K562 (cell line): ENCODE measurements around the gene COA6. TPM values are rescaled to one million over a fixed set of nuclear protein-coding genes. Genes with fewer than 3 reads are reported as not detected.

Experiments
- ATAC-seq: fragments of 200-7000 bp; cut with Tn5 transposase; 3 replicates; pipeline ENCODE4 v1.9.1; 2020; ENCODE audit warnings: moderate library complexity
- BruUV-seq: library from RNA; stranded (reverse); fragments of 400-500 nt; replicated peaks from 2 replicates; lab custom pipeline; 2021; lab: Mats Ljungman, UMichigan
- CTCF ChIA-PET: fragments of 300-600 bp; formaldehyde crosslinking; extraction: SDS; loops from one replicate; lab custom pipeline; 2021; ENCODE audit warnings: low intra/inter-chr PET ratio; lab: Yijun Ruan, JAX
- POLR2A ChIA-PET: fragments of 300-600, 350-650 bp; sonication (Branson Sonifier 250); formaldehyde crosslinking; extraction: SDS; loops from one replicate; lab custom pipeline; 2021; ENCODE audit warnings: antibody characterized with exemption, inconsistent platforms; lab: Yijun Ruan, JAX
- DNase-seq, 4 experiments: peaks; one replicate each; pipeline versions ENCODE4 v3.0.0 to v3.0.0-alpha.2; 2011 to 2018; ENCODE audit warnings: low spot score in 3 of 4, mixed read lengths in 3 of 4; ENCODE audit errors: extremely low read depth in 1 of 4
- FAIRE-seq: peaks from 2 replicates; lab custom pipeline; 2011; peaks lifted over from hg19 to GRCh38; lab: Jason Lieb, UNC
- H2AFZ ChIP-seq: 2 replicates; pipeline ENCODE4 v1.6.0; 2011; ENCODE audit warnings: low read depth, low read length, control low read depth, inconsistent platforms
- H3K27ac ChIP-seq: fragments of 200-600 bp; 3 replicates; pipeline ENCODE4 v1.8.0; 2011; ENCODE audit warnings: low read depth, mild to moderate bottlenecking, control low read depth, inconsistent platforms, low read length, moderate library complexity, mixed read lengths; ENCODE audit errors: extremely low read depth
- H3K27me3 ChIP-seq, 2 experiments: fragments of 300-600 bp in 1 of 2; 2 replicates in 1 of 2; 3 replicates in 1 of 2; pipeline versions ENCODE4 v1.6.0 to v1.8.0; 2011; ENCODE audit warnings: inconsistent platforms in 2 of 2, low read length in 2 of 2, mild to moderate bottlenecking in 1 of 2, mixed read lengths in 1 of 2, moderate library complexity in 1 of 2; ENCODE audit not compliant: control insufficient read depth in 2 of 2, insufficient read depth in 2 of 2
- H3K36me3 ChIP-seq: fragments of 300-600 bp; 3 replicates; pipeline ENCODE4 v1.8.0; 2011; ENCODE audit warnings: mild to moderate bottlenecking, low read length, inconsistent platforms; ENCODE audit not compliant: control insufficient read depth, insufficient read depth
- H3K4me1 ChIP-seq, 2 experiments: fragments of 200-600 bp in 1 of 2; replicated peaks in 1 of 2; 2 replicates in 1 of 2; 3 replicates in 1 of 2; pipeline versions ENCODE4 v1.5.1 to v1.8.0; 2011; ENCODE audit warnings: inconsistent platforms in 2 of 2, low read length in 2 of 2, mild to moderate bottlenecking in 1 of 2, mixed read lengths in 1 of 2, moderate library complexity in 1 of 2; ENCODE audit not compliant: control insufficient read depth in 2 of 2, insufficient read depth in 2 of 2
- H3K4me2 ChIP-seq: 2 replicates; pipeline ENCODE4 v1.6.1; 2011; ENCODE audit warnings: low read length, control low read depth, inconsistent platforms, mixed read lengths; ENCODE audit not compliant: insufficient read depth
- H3K4me3 ChIP-seq: fragments of 200-600 bp; sonication (generic), shearing (Covaris generic); 2 replicates; pipeline ENCODE4 v1.5.1; 2016; ENCODE audit warnings: control low read depth, inconsistent platforms
- H3K79me2 ChIP-seq: fragments of 200-600 bp; 3 replicates; pipeline ENCODE4 v1.8.0; 2011; ENCODE audit warnings: low read length, inconsistent platforms; ENCODE audit not compliant: control insufficient read depth, insufficient read depth
- H3K9ac ChIP-seq, 2 experiments: 2 replicates each; pipeline versions ENCODE4 v1.6.0 to v1.6.1; 2011; ENCODE audit warnings: low read depth in 2 of 2, low read length in 2 of 2, control low read depth in 1 of 2, inconsistent platforms in 1 of 2, mild to moderate bottlenecking in 1 of 2, mixed read lengths in 1 of 2; ENCODE audit not compliant: insufficient read depth in 1 of 2
- H3K9me1 ChIP-seq: one replicate; pipeline ENCODE4 v1.6.0; 2011; ENCODE audit warnings: inconsistent platforms, mild to moderate bottlenecking, low read length, moderate library complexity; ENCODE audit not compliant: control insufficient read depth, insufficient read depth
- H3K9me3 ChIP-seq: replicated peaks from 2 replicates; pipeline ENCODE4 v1.5.1; 2011; ENCODE audit warnings: low read depth, low read length, inconsistent platforms; ENCODE audit not compliant: control insufficient read depth, insufficient read depth
- H4K20me1 ChIP-seq: replicated peaks from 2 replicates; pipeline ENCODE4 v1.6.1; 2011; ENCODE audit warnings: low read length, inconsistent platforms, mixed read lengths; ENCODE audit not compliant: control insufficient read depth, insufficient read depth
- DDX20 ChIP-seq: fragments of 450-650 bp; IDR thresholded peaks from 2 replicates; pipeline ENCODE4 v1.6.1; 2016; ENCODE audit warnings: missing genetic modification characterization, low read depth, mild to moderate bottlenecking, missing compliant biosample characterization, moderate library complexity
- ERF ChIP-seq: fragments of 450-650 bp; formaldehyde crosslinking; IDR thresholded peaks from 2 replicates; pipeline ENCODE4 v1.4.0; 2020; ENCODE audit warnings: mild to moderate bottlenecking, mixed read lengths
- PCBP2 ChIP-seq: fragments of 200-400 bp; formaldehyde crosslinking; IDR thresholded peaks from 2 replicates; pipeline ENCODE4 v1.6.1; 2018; ENCODE audit warnings: low read length, low read depth, mild to moderate bottlenecking, moderate library complexity; ENCODE audit not compliant: poor library complexity, severe bottlenecking
- TCF3 ChIP-seq: sonication (generic); formaldehyde crosslinking; IDR thresholded peaks from 2 replicates; pipeline ENCODE4 v1.4.0; 2020; ENCODE audit warnings: mild to moderate bottlenecking, missing genetic modification reagents
- TEAD1 ChIP-seq, 2 experiments: fragments of 450-650 bp in 1 of 2; sonication (generic) in 1 of 2; formaldehyde crosslinking; IDR thresholded peaks; 2 replicates each; pipeline versions ENCODE4 v1.4.0 to v1.8.0; 2020 to 2022; ENCODE audit warnings: mild to moderate bottlenecking in 2 of 2, missing genetic modification reagents in 1 of 2
- ZC3H4 ChIP-seq: sonication (generic); formaldehyde crosslinking; IDR thresholded peaks from 2 replicates; pipeline ENCODE4 v1.9.0; 2021; ENCODE audit warnings: missing genetic modification reagents, borderline replicate concordance
- ZNF121 ChIP-seq: sonication (generic); formaldehyde crosslinking; conservative IDR thresholded peaks from 2 replicates; pipeline ENCODE4 v1.8.0; 2022; ENCODE audit warnings: missing genetic modification reagents
- ZNF143 ChIP-seq: sonication (generic); formaldehyde crosslinking; IDR thresholded peaks from 2 replicates; pipeline ENCODE4 v1.9.0; 2022; ENCODE audit warnings: mild to moderate bottlenecking, missing genetic modification reagents
- ZNF263 ChIP-seq: sonication (generic); formaldehyde crosslinking; IDR thresholded peaks from 2 replicates; pipeline ENCODE4 v1.8.0; 2022; ENCODE audit warnings: mild to moderate bottlenecking, missing genetic modification reagents, borderline replicate concordance
- WGBS: fragments of 100-300 bp; shearing (Covaris generic); methylation state at CpG from one replicate; pipeline ENCODE4 v1.1.6; 2016; ENCODE audit warnings: low coverage, mixed read lengths; ENCODE audit not compliant: insufficient coverage; ENCODE audit errors: missing lambda C conversion rate; 5-methylcytosine and 5-hydroxymethylcytosine counted together
- in situ Hi-C: fragments of 300-500 bp; cut with MboI; formaldehyde crosslinking; loops from 4 replicates; pipeline ENCODE4 v1.15.0; 2018; ENCODE audit warnings: inconsistent platforms, mixed read lengths
- intact Hi-C: fragments of 100-400 bp; cut with micrococcal nuclease; formaldehyde crosslinking; loops from 2 replicates; pipeline ENCODE4 v1.14.2; 2022
- polyA plus RNA-seq, 8 experiments: library from polyadenylated mRNA; depleted of rRNA in 4 of 8; stranded (reverse) in 5 of 8; unstranded in 3 of 8; fragments of >200 nt; fragmentation: Nextera tagmentation in 2 of 8; fragmentation: Illumina TruSeq in 1 of 8; extraction: Ambion mirVana in 2 of 8; extraction: Trizol in 1 of 8; gene quantifications; 2 replicates each; pipeline versions ENCODE4 v1.2.1 to v1.2.3, GENCODE V29; 2011 to 2014; ENCODE audit warnings: inconsistent platforms in 1 of 8, missing spikeins in 1 of 8
- total RNA-seq, 7 experiments: library from RNA; depleted of rRNA in 6 of 7; stranded (reverse); fragments of >200 nt in 6 of 7; fragmentation: Illumina TruSeq in 2 of 7; extraction: Trizol in 2 of 7; gene quantifications; 2 replicates each; pipeline versions ENCODE4 v1.2.1 to v1.2.3, GENCODE V29; 2011 to 2021; ENCODE audit warnings: low replicate concordance in 1 of 7
- TF ChIP-seq, protein P1 (sequence below): fragments of 200-800 bp; sonication (Bioruptor generic); IDR thresholded peaks from 2 replicates; pipeline ENCODE4 v1.6.1; 2017; ENCODE audit warnings: missing genetic modification characterization, missing compliant biosample characterization
- TF ChIP-seq, protein P2 (sequence below): sonication (generic); formaldehyde crosslinking; IDR thresholded peaks from 2 replicates; pipeline ENCODE4 v1.8.1; 2022; ENCODE audit warnings: missing genetic modification reagents
- TF ChIP-seq, protein P3 (sequence below): fragments of 250-450 bp; sonication (Bioruptor Pico); IDR thresholded peaks from 2 replicates; pipeline ENCODE4 v1.5.0; 2021; ENCODE audit warnings: mild to moderate bottlenecking, borderline replicate concordance

Gene COA6
- total and polyA plus RNA-seq, 9 of the 15 experiments (the other 6 are each of a cell fraction or from before 2014, with no cell fraction given) = 77.7 to 187 (median 134) TPM

DNA sequence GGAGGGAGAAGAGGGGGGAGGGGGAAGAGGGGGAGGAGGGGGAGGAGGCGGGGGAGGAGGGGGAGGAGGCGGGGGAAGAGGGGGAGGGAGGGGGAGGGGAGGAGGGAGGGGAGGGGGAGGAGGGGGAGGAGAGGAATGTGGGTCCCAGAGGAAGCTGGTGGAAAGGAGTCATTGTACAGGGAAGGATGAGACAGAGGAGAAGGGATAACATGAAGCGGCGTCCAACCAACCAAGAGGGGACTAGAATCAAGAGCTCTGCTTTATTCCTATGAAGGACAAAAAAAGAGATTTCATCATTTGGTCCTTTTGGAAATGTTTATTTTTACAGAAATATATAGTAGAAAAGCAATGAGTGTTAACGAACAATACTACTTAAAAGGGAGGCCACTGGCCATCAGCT, 24.5 kb downstream of the COA6 start:
- H4K20me1 ChIP-seq = no peaks in the 10 kb centered on the region
- intact Hi-C loops (no loop called here), in situ Hi-C loops (no loop called here)
- H3K9me1 ChIP-seq = no peaks in the 10 kb centered on the region
- FAIRE-seq (no peak), DNase-seq (no peak), ATAC-seq (no peak)
- no TSS peak for BruUV-seq
- H3K9ac ChIP-seq = no peak overlapping the region
- H3K9me3 ChIP-seq = no peaks in the 10 kb centered on the region
- no peak overlapping the region for H3K27ac ChIP-seq
- no peaks in the 10 kb centered on the region for H3K79me2 ChIP-seq
- no peak overlapping the region for H3K4me2 ChIP-seq
- H3K4me1 ChIP-seq = no peaks in the 10 kb centered on the region; a peak in 1 of 5 replicates
- H3K27me3 ChIP-seq = no peaks in the 10 kb centered on the region
- no peak overlapping the region for H3K4me3 ChIP-seq
- TF ChIP-seq PCBP2 (peak; percentile 33), ZC3H4 (CRISPR knock-in tag) (no peak), TEAD1 (CRISPR knock-in tag; IDR thresholded peaks at IDR 0.05) (no peak), ERF (CRISPR knock-in tag) (no peak), ZNF143 (no peak), TCF3 (CRISPR knock-in tag) (no peak), ZNF263 (peak; percentile 63; the same call in 1 of the 2 replicates), DDX20 (tag) (no peak), ZNF121 (CRISPR knock-in tag) (no peak)
- TF ChIP-seq, protein P1, sequence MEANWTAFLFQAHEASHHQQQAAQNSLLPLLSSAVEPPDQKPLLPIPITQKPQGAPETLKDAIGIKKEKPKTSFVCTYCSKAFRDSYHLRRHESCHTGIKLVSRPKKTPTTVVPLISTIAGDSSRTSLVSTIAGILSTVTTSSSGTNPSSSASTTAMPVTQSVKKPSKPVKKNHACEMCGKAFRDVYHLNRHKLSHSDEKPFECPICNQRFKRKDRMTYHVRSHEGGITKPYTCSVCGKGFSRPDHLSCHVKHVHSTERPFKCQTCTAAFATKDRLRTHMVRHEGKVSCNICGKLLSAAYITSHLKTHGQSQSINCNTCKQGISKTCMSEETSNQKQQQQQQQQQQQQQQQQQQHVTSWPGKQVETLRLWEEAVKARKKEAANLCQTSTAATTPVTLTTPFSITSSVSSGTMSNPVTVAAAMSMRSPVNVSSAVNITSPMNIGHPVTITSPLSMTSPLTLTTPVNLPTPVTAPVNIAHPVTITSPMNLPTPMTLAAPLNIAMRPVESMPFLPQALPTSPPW (CRISPR knock-in tag) = peak; percentile 26; the same call in 1 of the 2 replicates
- TF ChIP-seq, protein P2, sequence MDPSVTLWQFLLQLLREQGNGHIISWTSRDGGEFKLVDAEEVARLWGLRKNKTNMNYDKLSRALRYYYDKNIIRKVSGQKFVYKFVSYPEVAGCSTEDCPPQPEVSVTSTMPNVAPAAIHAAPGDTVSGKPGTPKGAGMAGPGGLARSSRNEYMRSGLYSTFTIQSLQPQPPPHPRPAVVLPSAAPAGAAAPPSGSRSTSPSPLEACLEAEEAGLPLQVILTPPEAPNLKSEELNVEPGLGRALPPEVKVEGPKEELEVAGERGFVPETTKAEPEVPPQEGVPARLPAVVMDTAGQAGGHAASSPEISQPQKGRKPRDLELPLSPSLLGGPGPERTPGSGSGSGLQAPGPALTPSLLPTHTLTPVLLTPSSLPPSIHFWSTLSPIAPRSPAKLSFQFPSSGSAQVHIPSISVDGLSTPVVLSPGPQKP (CRISPR knock-in tag) = no peak
- TF ChIP-seq, protein P3, sequence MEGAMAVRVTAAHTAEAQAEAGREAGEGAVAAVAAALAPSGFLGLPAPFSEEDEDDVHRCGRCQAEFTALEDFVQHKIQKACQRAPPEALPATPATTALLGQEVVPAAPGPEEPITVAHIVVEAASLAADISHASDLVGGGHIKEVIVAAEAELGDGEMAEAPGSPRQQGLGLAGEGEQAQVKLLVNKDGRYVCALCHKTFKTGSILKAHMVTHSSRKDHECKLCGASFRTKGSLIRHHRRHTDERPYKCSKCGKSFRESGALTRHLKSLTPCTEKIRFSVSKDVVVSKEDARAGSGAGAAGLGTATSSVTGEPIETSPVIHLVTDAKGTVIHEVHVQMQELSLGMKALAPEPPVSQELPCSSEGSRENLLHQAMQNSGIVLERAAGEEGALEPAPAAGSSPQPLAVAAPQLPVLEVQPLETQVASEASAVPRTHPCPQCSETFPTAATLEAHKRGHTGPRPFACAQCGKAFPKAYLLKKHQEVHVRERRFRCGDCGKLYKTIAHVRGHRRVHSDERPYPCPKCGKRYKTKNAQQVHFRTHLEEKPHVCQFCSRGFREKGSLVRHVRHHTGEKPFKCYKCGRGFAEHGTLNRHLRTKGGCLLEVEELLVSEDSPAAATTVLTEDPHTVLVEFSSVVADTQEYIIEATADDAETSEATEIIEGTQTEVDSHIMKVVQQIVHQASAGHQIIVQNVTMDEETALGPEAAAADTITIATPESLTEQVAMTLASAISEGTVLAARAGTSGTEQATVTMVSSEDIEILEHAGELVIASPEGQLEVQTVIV = no peak
- TF ChIP-seq, all 486 proteins: peak for 3
- WGBS = 61% methylated on average over 3 of the region's 5 CpGs
- ChIA-PET CTCF (no interaction called here), POLR2A (interaction anchor here (1.1 to 2.0 kb wide), 4 partner anchors 10 to 49 kb away, joined by 3 to 8 read pairs (median 4); no protein-coding TSS in a partner anchor)
- H2AFZ ChIP-seq = no peak overlapping the region
- peaks cover 5% of the 10 kb centered on the region; the same call in 1 of the 3 replicates for H3K36me3 ChIP-seq
